ENCODE results near the gene NAPG. TPM values are rescaled to one million over a fixed set of nuclear protein-coding genes. Genes with fewer than 3 reads are reported as not detected.
"Not testable (repeated sequence)": the region's sequence is repeated elsewhere in the genome, so short reads cannot be mapped to it uniquely, and the experiment has no call there.

Gene NAPG
- 39.0 and 50.4 TPM in 2 replicates for total RNA-seq (2014; rRNA removed; shearing (Covaris generic))

- peak; percentile 88 for DNase-seq (ENCODE audit: low read depth)
Observed at GRCh38 chr18:10525697-10526560, at the start of gene NAPG. Gene NAPG (plus strand): TSS chr18:10526027. CDS start chr18:10526103, 76 bp downstream.

GRCh38 chr18:10476338-10476791 lies 49.5 kb upstream of the NAPG start:
- DNase-seq (ENCODE audit: low read depth): peak; percentile 81

GRCh38 chr18:10477121-10477862 lies 48.5 kb upstream of the NAPG start:
- no peak for DNase-seq (ENCODE audit: low read depth)

GRCh38 chr18:10477863-10478260 lies 48.0 kb upstream of the NAPG start:
- no peak for DNase-seq (ENCODE audit: low read depth)

GRCh38 chr18:10481831-10482230 lies 44.0 kb upstream of the NAPG start:
- DNase-seq (ENCODE audit: low read depth): no peak

GRCh38 chr18:10482363-10482984 lies 43.4 kb upstream of the NAPG start:
- DNase-seq (ENCODE audit: low read depth): no peak

GRCh38 chr18:10482985-10483949 lies 42.6 kb upstream of the NAPG start:
- DNase-seq (ENCODE audit: low read depth): no peak

GRCh38 chr18:10485475-10485874 lies 40.4 kb upstream of the NAPG start:
- DNase-seq (ENCODE audit: low read depth): no peak

- no peak for DNase-seq (ENCODE audit: low read depth)
Observed at GRCh38 chr18:10486362-10486761, 39.5 kb upstream of the NAPG start.

- DNase-seq (ENCODE audit: low read depth): no peak
Observed at GRCh38 chr18:10487154-10487553, 38.7 kb upstream of the NAPG start.

GRCh38 chr18:10488017-10488416 lies 37.8 kb upstream of the NAPG start:
- DNase-seq (ENCODE audit: low read depth): no peak

GRCh38 chr18:10490401-10491165 lies 35.2 kb upstream of the NAPG start:
- DNase-seq (ENCODE audit: low read depth): no peak

GRCh38 chr18:10495936-10496335 lies 29.9 kb upstream of the NAPG start:
- peak; percentile 28 for DNase-seq (ENCODE audit: low read depth)

- peak; percentile 22 for DNase-seq (ENCODE audit: low read depth)
Observed at GRCh38 chr18:10497206-10497749, 28.5 kb upstream of the NAPG start.

- no peak for DNase-seq (ENCODE audit: low read depth)
Observed at GRCh38 chr18:10499230-10499629, 26.6 kb upstream of the NAPG start.

GRCh38 chr18:10500038-10500437 lies 25.8 kb upstream of the NAPG start:
- no peak for DNase-seq (ENCODE audit: low read depth)

- DNase-seq (ENCODE audit: low read depth): no peak
Observed at GRCh38 chr18:10504723-10505122, 21.1 kb upstream of the NAPG start.

- not testable (repeated sequence) for DNase-seq (ENCODE audit: low read depth)
Observed at GRCh38 chr18:10505892-10506291, 19.9 kb upstream of the NAPG start.

GRCh38 chr18:10508591-10508990 lies 17.2 kb upstream of the NAPG start:
- DNase-seq (ENCODE audit: low read depth): no peak

- no peak for DNase-seq (ENCODE audit: low read depth)
Observed at GRCh38 chr18:10511236-10511635, 14.6 kb upstream of the NAPG start.

All from M059J (cell line).